H1 (cell line): ENCODE data around the gene EN1. TPM values are rescaled to one million over a fixed set of nuclear protein-coding genes. Genes with fewer than 3 reads are reported as not detected.

Experiments used
- ATF2 ChIP-seq: IDR thresholded peaks from 2 replicates; pipeline ENCODE4 v1.6.1; 2012; ENCODE audit warnings: low read length, inconsistent platforms
- CBX5 ChIP-seq: fragments of 300-800, 300-1000 bp; sonication (generic); IDR thresholded peaks from 2 replicates; pipeline ENCODE4 v1.7.1; 2016; ENCODE audit warnings: antibody characterized with exemption, low read length, low read depth
- CTBP2 ChIP-seq: IDR thresholded peaks from 2 replicates; pipeline ENCODE4 v1.7.0; 2011; ENCODE audit warnings: borderline replicate concordance, mild to moderate bottlenecking, moderate library complexity, mixed read lengths, low read length; ENCODE audit not compliant: insufficient read depth, insufficient read length
- EP300 ChIP-seq, 2 experiments: IDR thresholded peaks; 1 replicate in 1 of 2; 2 replicates in 1 of 2; pipeline ENCODE4 v1.6.1; 2011 to 2012; ENCODE audit warnings: low read depth in 2 of 2, low read length in 2 of 2, mild to moderate bottlenecking in 2 of 2, borderline replicate concordance in 1 of 2, inconsistent platforms in 1 of 2, moderate library complexity in 1 of 2
- polyA plus RNA-seq, 7 experiments: library from polyadenylated mRNA; depleted of rRNA in 3 of 7; stranded (reverse) in 5 of 7; unstranded in 2 of 7; fragments of >200 nt in 5 of 7; fragments of 200-250 nt in 2 of 7; gene quantifications; 1 replicate in 5 of 7; 2 replicates in 1 of 7; 4 replicates in 1 of 7; pipeline versions ENCODE4 v1.2.1 to v1.2.3, GENCODE V29; 2011 to 2013; ENCODE audit warnings: missing spikeins in 2 of 7, mixed read lengths in 2 of 7
- total RNA-seq: library from RNA; stranded (reverse); fragmentation: NEBNext Ultra II Directional; extraction: Animal tissue kit (Norgen Biotek cat#: 25700); gene quantifications from 2 replicates; pipeline ENCODE4 v1.2.1, GENCODE V29; 2021

The EN1 gene
- total and polyA plus RNA-seq, 2 of the 8 experiments (the other 6 are each of a cell fraction or from before 2014, with no cell fraction given): not detected

- no peak for TF ChIP-seq EP300 (IDR thresholded peaks at IDR 0.05; ENCODE audit: borderline replicate concordance in 1 of 2, low read depth in 2 of 2, low read length in 2 of 2)
- peak; percentile 48 for TF ChIP-seq CTBP2
- no peak for TF ChIP-seq ATF2
- no peak for TF ChIP-seq CBX5
Observed at GRCh38 chr2:118841828-118842461, 5.5 kb downstream of the EN1 start (continued).
